HCT116 (cell line): ENCODE results near the gene PDE4D. TPM values are rescaled to one million over a fixed set of nuclear protein-coding genes. Genes with fewer than 3 reads are reported as not detected.

ENCODE experiments used
- ATAC-seq: fragments of 200-7000 bp; cut with Tn5 transposase; 2 replicates; pipeline ENCODE4 v1.9.1; 2020; ENCODE audit warnings: mild to moderate bottlenecking, moderate library complexity
- BruUV-seq: library from RNA; stranded (reverse); fragments of 400-500 nt; replicated peaks from 2 replicates; lab custom pipeline; 2021; lab: Mats Ljungman, UMichigan
- CTCF ChIA-PET: fragments of 300-600 bp; sonication (Branson Sonifier 250); formaldehyde crosslinking; loops from one replicate; lab custom pipeline; 2021; ENCODE audit warnings: antibody characterized with exemption; lab: Charles Lee
- POLR2A ChIA-PET: fragments of 300-600, 350-600 bp; sonication (Branson Sonifier 250); formaldehyde crosslinking; loops from one replicate; lab custom pipeline; 2021; ENCODE audit warnings: antibody characterized with exemption; lab: Charles Lee
- RAD21 ChIA-PET, 2 experiments: fragments of 300-600 bp; sonication (Branson Sonifier 250); formaldehyde crosslinking; loops; one replicate each; lab custom pipeline; 2023; ENCODE audit warnings: low total read pairs in 2 of 2; ENCODE audit not compliant: uncharacterized antibody in 2 of 2, unreplicated experiment in 2 of 2, low non-redundant PET in 1 of 2; lab: Charles Lee
- DNase-seq: peaks from one replicate; pipeline ENCODE4 v3.0.0-alpha.2; 2010; ENCODE audit warnings: low read depth, low spot score
- H2AFZ ChIP-seq: fragments of 200-600 bp; shearing (Covaris generic), sonication (generic); 2 replicates; pipeline ENCODE4 v1.6.1; 2017; ENCODE audit warnings: low read depth, mixed run types, mixed read lengths, antibody characterized with exemption, low read length; ENCODE audit not compliant: poor library complexity, severe bottlenecking
- H3K27ac ChIP-seq: 2 replicates; pipeline ENCODE4 v1.5.1; 2012; ENCODE audit warnings: low read depth, low read length
- H3K27me3 ChIP-seq: fragments of 200-600 bp; sonication (generic); 2 replicates; pipeline ENCODE4 v1.6.1; 2016; ENCODE audit warnings: mixed run types, low read length, mixed read lengths; ENCODE audit not compliant: insufficient read depth
- H3K36me3 ChIP-seq, 2 experiments: fragments of 200-500 bp in 1 of 2; fragments of 200-600 bp in 1 of 2; sonication (Bioruptor generic) in 1 of 2; sonication (generic) in 1 of 2; 2 replicates each; pipeline versions ENCODE4 v1.5.1 to v1.6.1; 2014 to 2016; ENCODE audit warnings: low read length in 2 of 2, inconsistent platforms in 1 of 2, mixed read lengths in 1 of 2, mixed run types in 1 of 2; ENCODE audit not compliant: insufficient read depth in 2 of 2, control insufficient read depth in 1 of 2
- H3K4me1 ChIP-seq, 2 experiments: fragments of 200-600 bp in 1 of 2; sonication (generic) in 1 of 2; 2 replicates each; pipeline versions ENCODE4 v1.5.1 to v1.6.1; 2012 to 2017; ENCODE audit warnings: low read length in 2 of 2, inconsistent platforms in 1 of 2, mild to moderate bottlenecking in 1 of 2, mixed read lengths in 1 of 2, mixed run types in 1 of 2, moderate library complexity in 1 of 2; ENCODE audit not compliant: insufficient read depth in 2 of 2, control insufficient read depth in 1 of 2
- H3K4me2 ChIP-seq: fragments of 200-600 bp; sonication (generic); 2 replicates; pipeline ENCODE4 v1.6.1; 2017; ENCODE audit warnings: mixed run types, low read length, mixed read lengths
- H3K4me3 ChIP-seq, 2 experiments: fragments of 200-600 bp in 1 of 2; sonication (generic) in 1 of 2; replicated peaks in 1 of 2; 2 replicates each; pipeline ENCODE4 v1.5.1; 2011 to 2016; ENCODE audit warnings: low read length in 2 of 2, control low read depth in 1 of 2, low read depth in 1 of 2, mild to moderate bottlenecking in 1 of 2, mixed read lengths in 1 of 2, mixed run types in 1 of 2
- H3K79me2 ChIP-seq: fragments of 200-600 bp; sonication (generic); 2 replicates; pipeline ENCODE4 v1.6.1; 2017; ENCODE audit warnings: mild to moderate bottlenecking, mixed run types, low read length, moderate library complexity, mixed read lengths; ENCODE audit not compliant: insufficient read depth
- H3K9ac ChIP-seq: fragments of 200-600 bp; sonication (generic); 2 replicates; pipeline ENCODE4 v1.6.1; 2016; ENCODE audit warnings: low read length, mixed read lengths
- H3K9me2 ChIP-seq: fragments of 200-600 bp; sonication (generic), shearing (Covaris generic); 2 replicates; pipeline ENCODE4 v1.6.1; 2017; ENCODE audit warnings: mixed run types, mild to moderate bottlenecking, moderate library complexity; ENCODE audit not compliant: insufficient read depth
- H3K9me3 ChIP-seq, 2 experiments: fragments of 200-500 bp in 1 of 2; fragments of 200-600 bp in 1 of 2; sonication (Bioruptor generic) in 1 of 2; sonication (generic) in 1 of 2; 2 replicates each; pipeline ENCODE4 v1.6.1; 2014 to 2017; ENCODE audit warnings: low read length in 2 of 2, mixed read lengths in 2 of 2, inconsistent platforms in 1 of 2, low read depth in 1 of 2, mild to moderate bottlenecking in 1 of 2, mixed run types in 1 of 2, moderate library complexity in 1 of 2; ENCODE audit not compliant: control insufficient read depth in 1 of 2, insufficient read depth in 1 of 2
- H4K20me1 ChIP-seq: fragments of 200-600 bp; sonication (generic), shearing (Covaris generic); 2 replicates; pipeline ENCODE4 v1.6.1; 2017; ENCODE audit warnings: mixed run types, mild to moderate bottlenecking, moderate library complexity; ENCODE audit not compliant: insufficient read depth
- ELF1 ChIP-seq: IDR thresholded peaks from 2 replicates; pipeline ENCODE4 v1.6.1; 2012; ENCODE audit warnings: low read depth, borderline replicate concordance
- EZH2 ChIP-seq: fragments of 200-600 bp; sonication (generic); IDR thresholded peaks from 2 replicates; pipeline ENCODE4 v1.6.1; 2017; ENCODE audit warnings: antibody characterized with exemption, mixed run types
- EZH2phosphoT487 ChIP-seq: fragments of 200-600 bp; IDR thresholded peaks from 2 replicates; pipeline ENCODE4 v1.6.1; 2018; ENCODE audit warnings: antibody characterized with exemption, borderline replicate concordance
- POLR2A ChIP-seq: IDR thresholded peaks from 2 replicates; pipeline ENCODE4 v1.7.0; 2011; ENCODE audit warnings: borderline replicate concordance; ENCODE audit not compliant: insufficient read depth, insufficient read length; ENCODE audit errors: extremely low read depth
- POLR2AphosphoS5 ChIP-seq: IDR thresholded peaks from 2 replicates; pipeline ENCODE4 v1.6.1; 2011; ENCODE audit warnings: mild to moderate bottlenecking, low read depth, low read length, moderate library complexity
- RAD21 ChIP-seq: IDR thresholded peaks from 2 replicates; pipeline ENCODE4 v1.6.1; 2012; ENCODE audit warnings: low read depth, mild to moderate bottlenecking
- REST ChIP-seq: IDR thresholded peaks from 2 replicates; pipeline ENCODE4 v1.6.1; 2012; ENCODE audit warnings: low read depth
- SIN3A ChIP-seq: IDR thresholded peaks from 2 replicates; pipeline ENCODE4 v1.6.1; 2012; ENCODE audit warnings: low read depth
- SRF ChIP-seq: IDR thresholded peaks from 2 replicates; pipeline ENCODE4 v1.6.1; 2012; ENCODE audit warnings: low read depth
- TCF7L2 ChIP-seq: IDR thresholded peaks from 2 replicates; pipeline ENCODE4 v1.7.0; 2011; ENCODE audit warnings: borderline replicate concordance, inconsistent platforms; ENCODE audit not compliant: insufficient read depth, insufficient read length; ENCODE audit errors: extremely low read depth
- ZFX ChIP-seq: fragments of 450-650 bp; IDR thresholded peaks from 2 replicates; pipeline ENCODE4 v1.6.1; 2017
- ZNF274 ChIP-seq: fragments of 200-500 bp; sonication (Bioruptor generic); IDR thresholded peaks from 2 replicates; pipeline ENCODE4 v1.6.1; 2014; ENCODE audit warnings: mild to moderate bottlenecking, low read depth, low read length, inconsistent platforms
- intact Hi-C: fragments of 100-400 bp; cut with micrococcal nuclease; formaldehyde crosslinking; loops from 2 replicates; pipeline ENCODE4 v1.10.0; 2022
- total RNA-seq: library from RNA; stranded (reverse); gene quantifications from one replicate; pipeline ENCODE4 v1.2.1, GENCODE V29; 2021; ENCODE audit not compliant: unreplicated experiment
- TF ChIP-seq, protein P1 (sequence below): IDR thresholded peaks from 2 replicates; pipeline ENCODE4 v1.6.1; 2012
- TF ChIP-seq, protein P2 (sequence below): IDR thresholded peaks from 2 replicates; pipeline ENCODE4 v1.6.1; 2012

The PDE4D gene
- total RNA-seq, 1 experiment from 2014 or later: 1.1 TPM

GRCh38 chr5:59207401-59207800 is 686.1 kb downstream of the PDE4D start:
- ChIA-PET POLR2A (no interaction called here), RAD21 (no interaction called here), CTCF (no interaction called here)
- BruUV-seq: no TSS peak
- H3K4me2 ChIP-seq: no peak overlapping the region
- intact Hi-C loops: no loop called here
- H4K20me1 ChIP-seq: no peaks in the 10 kb centered on the region
- ATAC-seq: no peak
- H3K4me3 ChIP-seq: no peak overlapping the region
- no peak overlapping the region for H3K9ac ChIP-seq
- peaks cover 10% of the 10 kb centered on the region for H3K27me3 ChIP-seq
- no peaks in the 10 kb centered on the region for H3K4me1 ChIP-seq
- H3K27ac ChIP-seq: no peak overlapping the region
- TF ChIP-seq EZH2: no peak
- no peak for TF ChIP-seq TCF7L2
- TF ChIP-seq RAD21: no peak
- no peak for TF ChIP-seq SIN3A
- TF ChIP-seq, protein P1, sequence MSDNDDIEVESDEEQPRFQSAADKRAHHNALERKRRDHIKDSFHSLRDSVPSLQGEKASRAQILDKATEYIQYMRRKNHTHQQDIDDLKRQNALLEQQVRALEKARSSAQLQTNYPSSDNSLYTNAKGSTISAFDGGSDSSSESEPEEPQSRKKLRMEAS: no peak
- no peak for TF ChIP-seq ELF1
- TF ChIP-seq ZFX: no peak
- TF ChIP-seq POLR2A: no peak
- TF ChIP-seq POLR2AphosphoS5: no peak
- no peak for TF ChIP-seq ZNF274
- TF ChIP-seq, protein P2, sequence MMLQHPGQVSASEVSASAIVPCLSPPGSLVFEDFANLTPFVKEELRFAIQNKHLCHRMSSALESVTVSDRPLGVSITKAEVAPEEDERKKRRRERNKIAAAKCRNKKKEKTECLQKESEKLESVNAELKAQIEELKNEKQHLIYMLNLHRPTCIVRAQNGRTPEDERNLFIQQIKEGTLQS: no peak
- TF ChIP-seq SRF: no peak
- no peak for TF ChIP-seq EZH2phosphoT487
- no peak for TF ChIP-seq REST
- no peaks in the 10 kb centered on the region for H3K9me2 ChIP-seq
- no peaks in the 10 kb centered on the region for H3K36me3 ChIP-seq
- DNase-seq: no peak
- no peak overlapping the region for H2AFZ ChIP-seq
- H3K79me2 ChIP-seq: no peaks in the 10 kb centered on the region
- H3K9me3 ChIP-seq: no peaks in the 10 kb centered on the region
